H1 (cell line): ENCODE data around the gene CCNA1. TPM values are rescaled to one million over a fixed set of nuclear protein-coding genes. Genes with fewer than 3 reads are reported as not detected.

Experiments used
- SP1 ChIP-seq: IDR thresholded peaks from 2 replicates; pipeline ENCODE4 v1.6.1; 2011; ENCODE audit warnings: low read depth, low read length
- SP4 ChIP-seq: IDR thresholded peaks from 2 replicates; pipeline ENCODE4 v1.6.1; 2012; ENCODE audit warnings: low read length, inconsistent platforms
- polyA plus RNA-seq, 7 experiments: library from polyadenylated mRNA; depleted of rRNA in 3 of 7; stranded (reverse) in 5 of 7; unstranded in 2 of 7; fragments of >200 nt in 5 of 7; fragments of 200-250 nt in 2 of 7; gene quantifications; 1 replicate in 5 of 7; 2 replicates in 1 of 7; 4 replicates in 1 of 7; pipeline versions ENCODE4 v1.2.1 to v1.2.3, GENCODE V29; 2011 to 2013; ENCODE audit warnings: missing spikeins in 2 of 7, mixed read lengths in 2 of 7
- total RNA-seq: library from RNA; stranded (reverse); fragmentation: NEBNext Ultra II Directional; extraction: Animal tissue kit (Norgen Biotek cat#: 25700); gene quantifications from 2 replicates; pipeline ENCODE4 v1.2.1, GENCODE V29; 2021
- TF ChIP-seq, protein P1 (sequence below): fragments of 300-600 bp; sonication (generic); IDR thresholded peaks from 2 replicates; pipeline ENCODE4 v1.7.1; 2012; ENCODE audit warnings: low read length, moderate library complexity, mild to moderate bottlenecking, inconsistent platforms; ENCODE audit not compliant: insufficient replicate concordance
- TF ChIP-seq, protein P2 (sequence below): IDR thresholded peaks from 2 replicates; pipeline ENCODE4 v1.6.1; 2011; ENCODE audit warnings: low read length, improper control_type of control experiment

Gene CCNA1
- total and polyA plus RNA-seq, 2 of the 8 experiments (the other 6 are each of a cell fraction or from before 2014, with no cell fraction given) = 2.2 to 4.1 TPM

DNA sequence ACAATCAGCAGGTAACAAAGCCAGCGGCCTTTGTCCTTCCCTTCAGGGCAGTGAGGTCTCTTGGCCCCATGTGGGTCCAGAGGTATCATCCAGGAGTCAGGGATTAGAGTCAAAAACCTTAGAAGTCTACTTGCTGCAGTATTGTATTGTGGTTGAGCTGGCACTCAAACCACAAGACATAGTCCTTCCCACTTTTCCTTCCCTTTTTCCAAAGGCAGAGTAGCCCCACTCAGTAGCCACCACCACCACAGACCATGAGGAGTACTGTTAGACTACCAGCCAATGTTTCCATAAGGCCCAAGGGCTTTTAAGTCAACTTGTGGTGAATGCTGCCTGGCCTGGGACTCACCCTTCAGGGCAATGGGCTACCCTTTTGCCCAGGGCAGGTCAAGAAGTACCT is 27.1 kb upstream of the CCNA1 start (continued):
- TF ChIP-seq, protein P1, sequence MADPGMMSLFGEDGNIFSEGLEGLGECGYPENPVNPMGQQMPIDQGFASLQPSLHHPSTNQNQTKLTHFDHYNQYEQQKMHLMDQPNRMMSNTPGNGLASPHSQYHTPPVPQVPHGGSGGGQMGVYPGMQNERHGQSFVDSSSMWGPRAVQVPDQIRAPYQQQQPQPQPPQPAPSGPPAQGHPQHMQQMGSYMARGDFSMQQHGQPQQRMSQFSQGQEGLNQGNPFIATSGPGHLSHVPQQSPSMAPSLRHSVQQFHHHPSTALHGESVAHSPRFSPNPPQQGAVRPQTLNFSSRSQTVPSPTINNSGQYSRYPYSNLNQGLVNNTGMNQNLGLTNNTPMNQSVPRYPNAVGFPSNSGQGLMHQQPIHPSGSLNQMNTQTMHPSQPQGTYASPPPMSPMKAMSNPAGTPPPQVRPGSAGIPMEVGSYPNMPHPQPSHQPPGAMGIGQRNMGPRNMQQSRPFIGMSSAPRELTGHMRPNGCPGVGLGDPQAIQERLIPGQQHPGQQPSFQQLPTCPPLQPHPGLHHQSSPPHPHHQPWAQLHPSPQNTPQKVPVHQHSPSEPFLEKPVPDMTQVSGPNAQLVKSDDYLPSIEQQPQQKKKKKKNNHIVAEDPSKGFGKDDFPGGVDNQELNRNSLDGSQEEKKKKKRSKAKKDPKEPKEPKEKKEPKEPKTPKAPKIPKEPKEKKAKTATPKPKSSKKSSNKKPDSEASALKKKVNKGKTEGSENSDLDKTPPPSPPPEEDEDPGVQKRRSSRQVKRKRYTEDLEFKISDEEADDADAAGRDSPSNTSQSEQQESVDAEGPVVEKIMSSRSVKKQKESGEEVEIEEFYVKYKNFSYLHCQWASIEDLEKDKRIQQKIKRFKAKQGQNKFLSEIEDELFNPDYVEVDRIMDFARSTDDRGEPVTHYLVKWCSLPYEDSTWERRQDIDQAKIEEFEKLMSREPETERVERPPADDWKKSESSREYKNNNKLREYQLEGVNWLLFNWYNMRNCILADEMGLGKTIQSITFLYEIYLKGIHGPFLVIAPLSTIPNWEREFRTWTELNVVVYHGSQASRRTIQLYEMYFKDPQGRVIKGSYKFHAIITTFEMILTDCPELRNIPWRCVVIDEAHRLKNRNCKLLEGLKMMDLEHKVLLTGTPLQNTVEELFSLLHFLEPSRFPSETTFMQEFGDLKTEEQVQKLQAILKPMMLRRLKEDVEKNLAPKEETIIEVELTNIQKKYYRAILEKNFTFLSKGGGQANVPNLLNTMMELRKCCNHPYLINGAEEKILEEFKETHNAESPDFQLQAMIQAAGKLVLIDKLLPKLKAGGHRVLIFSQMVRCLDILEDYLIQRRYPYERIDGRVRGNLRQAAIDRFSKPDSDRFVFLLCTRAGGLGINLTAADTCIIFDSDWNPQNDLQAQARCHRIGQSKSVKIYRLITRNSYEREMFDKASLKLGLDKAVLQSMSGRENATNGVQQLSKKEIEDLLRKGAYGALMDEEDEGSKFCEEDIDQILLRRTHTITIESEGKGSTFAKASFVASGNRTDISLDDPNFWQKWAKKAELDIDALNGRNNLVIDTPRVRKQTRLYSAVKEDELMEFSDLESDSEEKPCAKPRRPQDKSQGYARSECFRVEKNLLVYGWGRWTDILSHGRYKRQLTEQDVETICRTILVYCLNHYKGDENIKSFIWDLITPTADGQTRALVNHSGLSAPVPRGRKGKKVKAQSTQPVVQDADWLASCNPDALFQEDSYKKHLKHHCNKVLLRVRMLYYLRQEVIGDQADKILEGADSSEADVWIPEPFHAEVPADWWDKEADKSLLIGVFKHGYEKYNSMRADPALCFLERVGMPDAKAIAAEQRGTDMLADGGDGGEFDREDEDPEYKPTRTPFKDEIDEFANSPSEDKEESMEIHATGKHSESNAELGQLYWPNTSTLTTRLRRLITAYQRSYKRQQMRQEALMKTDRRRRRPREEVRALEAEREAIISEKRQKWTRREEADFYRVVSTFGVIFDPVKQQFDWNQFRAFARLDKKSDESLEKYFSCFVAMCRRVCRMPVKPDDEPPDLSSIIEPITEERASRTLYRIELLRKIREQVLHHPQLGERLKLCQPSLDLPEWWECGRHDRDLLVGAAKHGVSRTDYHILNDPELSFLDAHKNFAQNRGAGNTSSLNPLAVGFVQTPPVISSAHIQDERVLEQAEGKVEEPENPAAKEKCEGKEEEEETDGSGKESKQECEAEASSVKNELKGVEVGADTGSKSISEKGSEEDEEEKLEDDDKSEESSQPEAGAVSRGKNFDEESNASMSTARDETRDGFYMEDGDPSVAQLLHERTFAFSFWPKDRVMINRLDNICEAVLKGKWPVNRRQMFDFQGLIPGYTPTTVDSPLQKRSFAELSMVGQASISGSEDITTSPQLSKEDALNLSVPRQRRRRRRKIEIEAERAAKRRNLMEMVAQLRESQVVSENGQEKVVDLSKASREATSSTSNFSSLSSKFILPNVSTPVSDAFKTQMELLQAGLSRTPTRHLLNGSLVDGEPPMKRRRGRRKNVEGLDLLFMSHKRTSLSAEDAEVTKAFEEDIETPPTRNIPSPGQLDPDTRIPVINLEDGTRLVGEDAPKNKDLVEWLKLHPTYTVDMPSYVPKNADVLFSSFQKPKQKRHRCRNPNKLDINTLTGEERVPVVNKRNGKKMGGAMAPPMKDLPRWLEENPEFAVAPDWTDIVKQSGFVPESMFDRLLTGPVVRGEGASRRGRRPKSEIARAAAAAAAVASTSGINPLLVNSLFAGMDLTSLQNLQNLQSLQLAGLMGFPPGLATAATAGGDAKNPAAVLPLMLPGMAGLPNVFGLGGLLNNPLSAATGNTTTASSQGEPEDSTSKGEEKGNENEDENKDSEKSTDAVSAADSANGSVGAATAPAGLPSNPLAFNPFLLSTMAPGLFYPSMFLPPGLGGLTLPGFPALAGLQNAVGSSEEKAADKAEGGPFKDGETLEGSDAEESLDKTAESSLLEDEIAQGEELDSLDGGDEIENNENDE = no peak
- TF ChIP-seq, protein P2, sequence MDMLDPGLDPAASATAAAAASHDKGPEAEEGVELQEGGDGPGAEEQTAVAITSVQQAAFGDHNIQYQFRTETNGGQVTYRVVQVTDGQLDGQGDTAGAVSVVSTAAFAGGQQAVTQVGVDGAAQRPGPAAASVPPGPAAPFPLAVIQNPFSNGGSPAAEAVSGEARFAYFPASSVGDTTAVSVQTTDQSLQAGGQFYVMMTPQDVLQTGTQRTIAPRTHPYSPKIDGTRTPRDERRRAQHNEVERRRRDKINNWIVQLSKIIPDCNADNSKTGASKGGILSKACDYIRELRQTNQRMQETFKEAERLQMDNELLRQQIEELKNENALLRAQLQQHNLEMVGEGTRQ = no peak
- no peak for TF ChIP-seq SP1
- no peak for TF ChIP-seq SP4
